Measurements from ENCODE around the gene ZNF276. TPM values are rescaled to one million over a fixed set of nuclear protein-coding genes. Genes with fewer than 3 reads are reported as not detected.

The ZNF276 gene
- total RNA-seq, 1 donor from 2014 or later, result 14.2 TPM

GRCh38 chr16:89716493-89716892, 4.8 kb upstream of the ZNF276 start:
- no peak for DNase-seq

- no peak for DNase-seq
These were observed 4.2 kb upstream of the ZNF276 start for GRCh38 chr16:89716916-89717687.

- no peak for DNase-seq
These were observed 3.4 kb upstream of the ZNF276 start for GRCh38 chr16:89717688-89718505.

- DNase-seq, result no peak
These were observed 855 bp upstream of the ZNF276 start for GRCh38 chr16:89720551-89720812.

- no peak for DNase-seq
These were observed 432 bp downstream of the ZNF276 start for GRCh38 chr16:89721546-89722391.

GRCh38 chr16:89722392-89723278, 1.3 kb downstream of the ZNF276 start:
- DNase-seq, result no peak

GRCh38 chr16:89723279-89724250, 2.2 kb downstream of the ZNF276 start:
- DNase-seq, result peak; percentile 93

GRCh38 chr16:89727406-89728120, 6.2 kb downstream of the ZNF276 start:
- DNase-seq, result no peak

GRCh38 chr16:89729293-89729692, 8.0 kb downstream of the ZNF276 start:
- DNase-seq, result no peak

GRCh38 chr16:89729863-89730593, 8.7 kb downstream of the ZNF276 start:
- DNase-seq, result no peak

GRCh38 chr16:89730610-89731234, 9.4 kb downstream of the ZNF276 start:
- DNase-seq, result no peak

GRCh38 chr16:89732142-89732917, 11.0 kb downstream of the ZNF276 start:
- no peak for DNase-seq

- DNase-seq, result no peak
These were observed 11.5 kb downstream of the ZNF276 start for GRCh38 chr16:89732918-89733242.

- DNase-seq, result no peak
These were observed 12.0 kb downstream of the ZNF276 start for GRCh38 chr16:89733322-89733721.

- DNase-seq, result no peak
These were observed 12.5 kb downstream of the ZNF276 start for GRCh38 chr16:89733792-89734191.

GRCh38 chr16:89736554-89736953, 15.2 kb downstream of the ZNF276 start:
- DNase-seq, result no peak

GRCh38 chr16:89737341-89738071, 16.2 kb downstream of the ZNF276 start:
- DNase-seq, result no peak

GRCh38 chr16:89738072-89738377, 16.7 kb downstream of the ZNF276 start:
- DNase-seq, result no peak

Data from occipital lobe (tissue), 2 donors.